ENCODE data around the gene PCDHA10. TPM values are rescaled to one million over a fixed set of nuclear protein-coding genes. Genes with fewer than 3 reads are reported as not detected.
"Not testable (repeated sequence)": the region's sequence is repeated elsewhere in the genome, so short reads cannot be mapped to it uniquely, and the experiment has no call there.

PCDHA10 gene
- total RNA-seq = 0.05 TPM
- long read RNA-seq = 0 reads

GRCh38 chr5:140855772-140856674 lies at the start of gene PCDHA10:
TSS of gene PCDHA10 (plus strand) at chr5:140855897. CDS start at chr5:140856049, 152 bp downstream.
- intact Hi-C loops (cut with DNase I) = no loop called here
- ATAC-seq (ENCODE audit: poor library complexity) (no peak), DNase-seq (no peak)

GRCh38 chr5:140806834-140807775 lies 48.6 kb upstream of the PCDHA10 start, which contains the start of gene PCDHA4:
TSS of gene PCDHA4 (plus strand) at chr5:140807068.
- peak; percentile 38 for ATAC-seq (ENCODE audit: poor library complexity)
- peak; percentile 45 for DNase-seq
- intact Hi-C loops (cut with DNase I) = no loop called here

GRCh38 chr5:140808241-140808888 lies 47.3 kb upstream of the PCDHA10 start:
- ATAC-seq (ENCODE audit: poor library complexity); DNase-seq; intact Hi-C loops (cut with DNase I): not testable (repeated sequence)

- ATAC-seq (ENCODE audit: poor library complexity) (no peak), DNase-seq (peak; percentile 39)
- intact Hi-C loops (cut with DNase I) = no loop called here
Observed at GRCh38 chr5:140808889-140809291, 46.8 kb upstream of the PCDHA10 start.

- ATAC-seq (ENCODE audit: poor library complexity) (no peak), DNase-seq (peak; percentile 40)
- intact Hi-C loops (cut with DNase I) = no loop called here
Observed at GRCh38 chr5:140821375-140822280, 34.1 kb upstream of the PCDHA10 start, which contains the start of gene PCDHA5. TSS of gene PCDHA5 (plus strand) at chr5:140821613.

- intact Hi-C loops (cut with DNase I) = no loop called here
- DNase-seq (no peak), ATAC-seq (ENCODE audit: poor library complexity) (no peak)
Observed at GRCh38 chr5:140822281-140822629, 33.4 kb upstream of the PCDHA10 start.

- intact Hi-C loops (cut with DNase I); ATAC-seq (ENCODE audit: poor library complexity); DNase-seq: not testable (repeated sequence)
Observed at GRCh38 chr5:140822969-140823368, 32.7 kb upstream of the PCDHA10 start.

- DNase-seq (peak; percentile 34), ATAC-seq (ENCODE audit: poor library complexity) (no peak)
- intact Hi-C loops (cut with DNase I) = no loop called here
Observed at GRCh38 chr5:140823475-140823874, 32.2 kb upstream of the PCDHA10 start.

- intact Hi-C loops (cut with DNase I) = no loop called here
- DNase-seq = no peak
- no peak for ATAC-seq (ENCODE audit: poor library complexity)
Observed at GRCh38 chr5:140827704-140828361, 27.9 kb upstream of the PCDHA10 start, which contains the start of gene PCDHA6. TSS of gene PCDHA6 (plus strand) at chr5:140827960. CDS start at chr5:140828092, 132 bp downstream.

GRCh38 chr5:140828362-140828737 lies 27.3 kb upstream of the PCDHA10 start:
- ATAC-seq (ENCODE audit: poor library complexity) (no peak), DNase-seq (no peak)
- intact Hi-C loops (cut with DNase I) = no loop called here

GRCh38 chr5:140829511-140830501 lies 25.9 kb upstream of the PCDHA10 start:
- ATAC-seq (ENCODE audit: poor library complexity); intact Hi-C loops (cut with DNase I); DNase-seq: not testable (repeated sequence)

- intact Hi-C loops (cut with DNase I) = no loop called here
- no peak for DNase-seq
- ATAC-seq (ENCODE audit: poor library complexity) = no peak
Observed at GRCh38 chr5:140833993-140834392, 21.7 kb upstream of the PCDHA10 start, which contains the start of gene PCDHA7. TSS of gene PCDHA7 (plus strand) at chr5:140834269. CDS start at chr5:140834384, 115 bp downstream.

- intact Hi-C loops (cut with DNase I); DNase-seq; ATAC-seq (ENCODE audit: poor library complexity): not testable (repeated sequence)
Observed at GRCh38 chr5:140834439-140835008, 21.2 kb upstream of the PCDHA10 start.

- DNase-seq (peak; percentile 33), ATAC-seq (ENCODE audit: poor library complexity) (no peak)
- intact Hi-C loops (cut with DNase I) = no loop called here
Observed at GRCh38 chr5:140835622-140836510, 19.8 kb upstream of the PCDHA10 start.
